WTC11 (cell line): Measurements from ENCODE around the gene TREH. TPM values are rescaled to one million over a fixed set of nuclear protein-coding genes. Genes with fewer than 3 reads are reported as not detected.
A peak's percentile ranks its signal among the peaks of the same experiment; 100 is the strongest.

ENCODE experiments used
- ATAC-seq: fragments of 200-7000 bp; cut with Tn5 transposase; 2 replicates; pipeline ENCODE4 v1.10.0; 2021; ENCODE audit warnings: mild to moderate bottlenecking, moderate library complexity
- CTCF ChIA-PET: fragments of 300-600 bp; sonication (Branson Sonifier 250); formaldehyde crosslinking; loops from one replicate; lab custom pipeline; 2021; ENCODE audit warnings: antibody characterized with exemption; lab: Charles Lee
- POLR2A ChIA-PET: fragments of 350-600 bp; sonication (Branson Sonifier 250); formaldehyde crosslinking; loops from one replicate; lab custom pipeline; 2021; ENCODE audit warnings: antibody characterized with exemption; lab: Charles Lee
- DNase-seq: peaks from one replicate; pipeline ENCODE4 v3.0.0; 2021; ENCODE audit warnings: low spot score
- H3K27ac Mint-ChIP-seq: 2 replicates; pipeline ENCODE4 v1.8.0; 2021; ENCODE audit warnings: mixed read lengths
- H3K27me3 Mint-ChIP-seq: 2 replicates; pipeline ENCODE4 v1.8.0; 2021; ENCODE audit warnings: low read depth, mild to moderate bottlenecking, moderate library complexity, mixed read lengths
- H3K36me3 Mint-ChIP-seq: 2 replicates; pipeline ENCODE4 v1.8.0; 2021; ENCODE audit warnings: mixed read lengths
- H3K4me1 Mint-ChIP-seq: 2 replicates; pipeline ENCODE4 v1.8.0; 2022; ENCODE audit warnings: mixed read lengths
- H3K4me3 Mint-ChIP-seq: 2 replicates; pipeline ENCODE4 v1.8.0; 2021; ENCODE audit warnings: mild to moderate bottlenecking, moderate library complexity, mixed read lengths
- H3K9me3 Mint-ChIP-seq: 2 replicates; pipeline ENCODE4 v1.8.0; 2021; ENCODE audit warnings: mixed read lengths
- CDX4 ChIP-seq: fragments of 250-450 bp; sonication (Bioruptor Pico); IDR thresholded peaks from 2 replicates; pipeline ENCODE4 v1.9.0; 2021; ENCODE audit warnings: moderate library complexity, mild to moderate bottlenecking, inconsistent platforms, borderline replicate concordance
- E2F4 ChIP-seq: sonication (generic); formaldehyde crosslinking; IDR thresholded peaks from 2 replicates; pipeline ENCODE4 v1.8.1; 2022; ENCODE audit warnings: low read depth, mild to moderate bottlenecking, moderate library complexity, missing genetic modification reagents, borderline replicate concordance
- FOXP1 ChIP-seq: sonication (generic); formaldehyde crosslinking; IDR thresholded peaks from 2 replicates; pipeline ENCODE4 v1.8.0; 2022; ENCODE audit warnings: missing genetic modification reagents, mild to moderate bottlenecking, moderate library complexity, borderline replicate concordance
- FOXP4 ChIP-seq: sonication (generic); formaldehyde crosslinking; IDR thresholded peaks from 2 replicates; pipeline ENCODE4 v1.8.0; 2022; ENCODE audit warnings: mild to moderate bottlenecking, missing genetic modification reagents
- GTF2I ChIP-seq: fragments of 250-450 bp; sonication (Bioruptor Pico); conservative IDR thresholded peaks from 2 replicates; pipeline ENCODE4 v1.4.0; 2021; ENCODE audit warnings: mild to moderate bottlenecking
- HMGXB4 ChIP-seq: sonication (generic); formaldehyde crosslinking; IDR thresholded peaks from 2 replicates; pipeline ENCODE4 v1.8.1; 2023; ENCODE audit warnings: mild to moderate bottlenecking, moderate library complexity, missing genetic modification reagents
- JUN ChIP-seq: sonication (generic); formaldehyde crosslinking; IDR thresholded peaks from 2 replicates; pipeline ENCODE4 v1.8.0; 2023; ENCODE audit warnings: mild to moderate bottlenecking, missing genetic modification reagents
- NFYB ChIP-seq: sonication (generic); formaldehyde crosslinking; conservative IDR thresholded peaks from 2 replicates; pipeline ENCODE4 v1.8.0; 2022; ENCODE audit warnings: low read depth, missing genetic modification reagents
- PRRX2 ChIP-seq: fragments of 250-450 bp; sonication (Bioruptor Pico); IDR thresholded peaks from 2 replicates; pipeline ENCODE4 v1.8.0; 2021; ENCODE audit warnings: mild to moderate bottlenecking
- SMAD4 ChIP-seq: sonication (generic); formaldehyde crosslinking; IDR thresholded peaks from 2 replicates; pipeline ENCODE4 v1.8.0; 2022; ENCODE audit warnings: mild to moderate bottlenecking, missing genetic modification reagents
- SOX15 ChIP-seq: fragments of 250-450 bp; sonication (Bioruptor Pico); IDR thresholded peaks from 2 replicates; pipeline ENCODE4 v1.9.0; 2021; ENCODE audit warnings: mild to moderate bottlenecking
- SP1 ChIP-seq: sonication (generic); formaldehyde crosslinking; conservative IDR thresholded peaks from 2 replicates; pipeline ENCODE4 v1.8.1; 2022; ENCODE audit warnings: missing genetic modification reagents
- STAT6 ChIP-seq: sonication (generic); formaldehyde crosslinking; conservative IDR thresholded peaks from 2 replicates; pipeline ENCODE4 v1.8.1; 2023; ENCODE audit warnings: mild to moderate bottlenecking, low read depth, missing genetic modification reagents, moderate library complexity
- ZNF121 ChIP-seq: sonication (generic); formaldehyde crosslinking; IDR thresholded peaks from 2 replicates; pipeline ENCODE4 v1.8.0; 2023; ENCODE audit warnings: missing genetic modification reagents
- ZNF396 ChIP-seq: fragments of 250-450 bp; sonication (Bioruptor Pico); IDR thresholded peaks from 2 replicates; pipeline ENCODE4 v1.8.0; 2021; ENCODE audit warnings: mild to moderate bottlenecking, moderate library complexity, borderline replicate concordance
- ZNF671 ChIP-seq: fragments of 250-450 bp; sonication (Bioruptor Pico); IDR thresholded peaks from 2 replicates; pipeline ENCODE4 v1.8.0; 2021; ENCODE audit warnings: mild to moderate bottlenecking
- total RNA-seq: library from RNA; stranded (reverse); gene quantifications from 3 replicates; pipeline ENCODE4 v1.2.3, GENCODE V29; 2021

The TREH gene
- total RNA-seq, 1 experiment from 2014 or later = not detected

GRCh38 chr11:118627566-118627965 is 51.9 kb downstream of the TREH start:
- Mint-ChIP-seq H3K4me3 (no peak overlapping the region), H3K27me3 (no peaks in the 10 kb centered on the region), H3K9me3 (no peaks in the 10 kb centered on the region), H3K36me3 (peaks cover 10% of the 10 kb centered on the region), H3K4me1 (peaks cover 16% of the 10 kb centered on the region), H3K27ac (no peak overlapping the region)
- ATAC-seq (no peak), DNase-seq (no peak)
- no peak for TF ChIP-seq GTF2I
- POLR2A ChIA-PET = interaction anchor here (0.5 kb wide), 1 partner anchor 190 kb away, joined by 3 read pairs; no protein-coding TSS in a partner anchor
- CTCF ChIA-PET = no interaction called here

GRCh38 chr11:118625976-118626375 is 53.5 kb downstream of the TREH start:
- ChIA-PET CTCF (interaction anchor here (1.7 to 3.7 kb wide), 3 partner anchors 9 to 33 kb away, joined by 13 to 31 read pairs (median 16); no protein-coding TSS in a partner anchor), POLR2A (interaction anchor here (0.6 to 1.4 kb wide), 2 partner anchors 9 to 341 kb away, joined by 5 to 8 read pairs; no protein-coding TSS in a partner anchor)
- Mint-ChIP-seq H3K4me3 (no peak overlapping the region), H3K4me1 (peaks cover 27% of the 10 kb centered on the region), H3K36me3 (peaks cover 10% of the 10 kb centered on the region), H3K27me3 (no peaks in the 10 kb centered on the region), H3K9me3 (no peaks in the 10 kb centered on the region), H3K27ac (no peak overlapping the region)
- ATAC-seq (peak; percentile 36), DNase-seq (no peak)
- no peak for TF ChIP-seq JUN
- TF ChIP-seq ZNF121 (CRISPR knock-in tag) = peak; percentile 72; the same call in 1 of the 2 replicates

GRCh38 chr11:118625036-118625690 is 54.3 kb downstream of the TREH start:
- Mint-ChIP-seq H3K4me1 (peaks cover 34% of the 10 kb centered on the region), H3K36me3 (peaks cover 10% of the 10 kb centered on the region), H3K9me3 (no peaks in the 10 kb centered on the region), H3K4me3 (no peak overlapping the region), H3K27ac (no peak overlapping the region), H3K27me3 (no peaks in the 10 kb centered on the region)
- TF ChIP-seq FOXP4 = no peak
- TF ChIP-seq ZNF396 (CRISPR knock-in tag) = no peak
- no peak for TF ChIP-seq HMGXB4
- no peak for TF ChIP-seq SP1 (CRISPR knock-in tag)
- no peak for TF ChIP-seq STAT6 (CRISPR knock-in tag)
- DNase-seq (no peak), ATAC-seq (no peak)
- ChIA-PET POLR2A (interaction anchor here (0.6 to 1.5 kb wide), 3 partner anchors 10 to 17 kb away, joined by 3 to 8 read pairs (median 4); no protein-coding TSS in a partner anchor), CTCF (interaction anchor here (0.7 to 3.7 kb wide), 4 partner anchors 10 to 427 kb away, joined by 6 to 31 read pairs (median 14); no protein-coding TSS in a partner anchor)

GRCh38 chr11:118623269-118623655 is 56.2 kb downstream of the TREH start:
- H3K4me1 Mint-ChIP-seq = peaks cover 44% of the 10 kb centered on the region
- H3K36me3 Mint-ChIP-seq = peaks cover 3% of the 10 kb centered on the region; the same call in 1 of the 2 replicates
- no peak for DNase-seq
- H3K4me3 Mint-ChIP-seq = no peak overlapping the region
- H3K9me3 Mint-ChIP-seq = no peaks in the 10 kb centered on the region
- H3K27ac Mint-ChIP-seq = no peak overlapping the region
- no peak for ATAC-seq
- H3K27me3 Mint-ChIP-seq = no peaks in the 10 kb centered on the region
- CTCF ChIA-PET = interaction anchor here (3.1 to 3.7 kb wide), 3 partner anchors 12 to 17 kb away, joined by 22 to 31 read pairs (median 29); partner anchors contain the start of gene PHLDB1
- POLR2A ChIA-PET = interaction anchor here (0.6 to 3.6 kb wide), 2 partner anchors 10 to 37 kb away, joined by 3 to 75 read pairs; no protein-coding TSS in a partner anchor
- TF ChIP-seq NFYB (CRISPR knock-in tag) (no peak), SOX15 (CRISPR knock-in tag) (no peak), CDX4 (CRISPR knock-in tag) (no peak), STAT6 (CRISPR knock-in tag) (no peak), SMAD4 (CRISPR knock-in tag) (no peak), SP1 (CRISPR knock-in tag) (no peak), FOXP1 (CRISPR knock-in tag) (no peak), ZNF671 (no peak), PRRX2 (CRISPR knock-in tag) (no peak), E2F4 (no peak)
